WTC11 (cell line): ENCODE results near the gene THOP1. TPM values are rescaled to one million over a fixed set of nuclear protein-coding genes. Genes with fewer than 3 reads are reported as not detected.
A peak's percentile ranks its signal among the peaks of the same experiment; 100 is the strongest.

Experiments
- AR ChIP-seq: fragments of 250-450 bp; sonication (Bioruptor Pico); IDR thresholded peaks from 2 replicates; pipeline ENCODE4 v1.9.0; 2021; ENCODE audit warnings: mild to moderate bottlenecking
- CBFB ChIP-seq: sonication (generic); formaldehyde crosslinking; IDR thresholded peaks from 2 replicates; pipeline ENCODE4 v1.8.1; 2022; ENCODE audit warnings: mild to moderate bottlenecking, low read depth, missing genetic modification reagents
- CREB1 ChIP-seq: sonication (generic); formaldehyde crosslinking; IDR thresholded peaks from 2 replicates; pipeline ENCODE4 v1.8.0; 2023; ENCODE audit warnings: mild to moderate bottlenecking, missing genetic modification reagents
- ERG ChIP-seq: fragments of 250-450 bp; sonication (Bioruptor Pico); IDR thresholded peaks from 2 replicates; pipeline ENCODE4 v1.8.0; 2021; ENCODE audit warnings: mild to moderate bottlenecking
- ESRRA ChIP-seq: sonication (generic); formaldehyde crosslinking; IDR thresholded peaks from 2 replicates; pipeline ENCODE4 v1.8.1; 2022; ENCODE audit warnings: mild to moderate bottlenecking, missing genetic modification reagents, borderline replicate concordance
- ETV6 ChIP-seq: sonication (generic); formaldehyde crosslinking; IDR thresholded peaks from 2 replicates; pipeline ENCODE4 v1.8.1; 2022; ENCODE audit warnings: mild to moderate bottlenecking, missing genetic modification reagents
- FOXJ3 ChIP-seq: sonication (generic); formaldehyde crosslinking; IDR thresholded peaks from 2 replicates; pipeline ENCODE4 v1.9.0; 2021; ENCODE audit warnings: missing genetic modification reagents, mild to moderate bottlenecking, borderline replicate concordance
- FOXP1 ChIP-seq: sonication (generic); formaldehyde crosslinking; IDR thresholded peaks from 2 replicates; pipeline ENCODE4 v1.8.0; 2022; ENCODE audit warnings: missing genetic modification reagents, mild to moderate bottlenecking, moderate library complexity, borderline replicate concordance
- NFATC4 ChIP-seq: fragments of 250-450 bp; sonication (Bioruptor Pico); IDR thresholded peaks from 2 replicates; pipeline ENCODE4 v1.9.0; 2021; ENCODE audit warnings: mild to moderate bottlenecking
- NFE2L1 ChIP-seq: sonication (generic); formaldehyde crosslinking; IDR thresholded peaks from 2 replicates; pipeline ENCODE4 v1.8.1; 2023; ENCODE audit warnings: missing genetic modification reagents
- NR3C1 ChIP-seq: sonication (generic); formaldehyde crosslinking; conservative IDR thresholded peaks from 2 replicates; pipeline ENCODE4 v1.8.1; 2023; ENCODE audit warnings: low read depth, mild to moderate bottlenecking, missing genetic modification reagents
- PRDM15 ChIP-seq: sonication (generic); formaldehyde crosslinking; IDR thresholded peaks from 2 replicates; pipeline ENCODE4 v1.8.0; 2022; ENCODE audit warnings: missing genetic modification reagents
- PRRX2 ChIP-seq: fragments of 250-450 bp; sonication (Bioruptor Pico); IDR thresholded peaks from 2 replicates; pipeline ENCODE4 v1.8.0; 2021; ENCODE audit warnings: mild to moderate bottlenecking
- RELA ChIP-seq: sonication (generic); formaldehyde crosslinking; IDR thresholded peaks from 2 replicates; pipeline ENCODE4 v1.8.1; 2022; ENCODE audit warnings: missing genetic modification reagents, mild to moderate bottlenecking, borderline replicate concordance
- SMAD4 ChIP-seq: sonication (generic); formaldehyde crosslinking; IDR thresholded peaks from 2 replicates; pipeline ENCODE4 v1.8.0; 2022; ENCODE audit warnings: mild to moderate bottlenecking, missing genetic modification reagents
- SOX15 ChIP-seq: fragments of 250-450 bp; sonication (Bioruptor Pico); IDR thresholded peaks from 2 replicates; pipeline ENCODE4 v1.9.0; 2021; ENCODE audit warnings: mild to moderate bottlenecking
- TEAD1 ChIP-seq: sonication (generic); formaldehyde crosslinking; IDR thresholded peaks from 2 replicates; pipeline ENCODE4 v1.8.0; 2022; ENCODE audit warnings: mild to moderate bottlenecking, missing genetic modification reagents
- TP53 ChIP-seq: sonication (generic); formaldehyde crosslinking; IDR thresholded peaks from 2 replicates; pipeline ENCODE4 v1.8.1; 2023; ENCODE audit warnings: mild to moderate bottlenecking, missing genetic modification reagents
- ZNF232 ChIP-seq: sonication (generic); formaldehyde crosslinking; IDR thresholded peaks from 2 replicates; pipeline ENCODE4 v1.8.0; 2022; ENCODE audit warnings: mild to moderate bottlenecking, missing genetic modification reagents
- ZNF396 ChIP-seq: fragments of 250-450 bp; sonication (Bioruptor Pico); IDR thresholded peaks from 2 replicates; pipeline ENCODE4 v1.8.0; 2021; ENCODE audit warnings: mild to moderate bottlenecking, moderate library complexity, borderline replicate concordance
- ZNF416 ChIP-seq: fragments of 250-450 bp; sonication (Bioruptor Pico); IDR thresholded peaks from 2 replicates; pipeline ENCODE4 v1.9.0; 2021; ENCODE audit warnings: mild to moderate bottlenecking, inconsistent platforms
- ZNF423 ChIP-seq: fragments of 250-450 bp; sonication (Bioruptor Pico); IDR thresholded peaks from 2 replicates; pipeline ENCODE4 v2.1.2; 2022; ENCODE audit warnings: mild to moderate bottlenecking, moderate library complexity
- total RNA-seq: library from RNA; stranded (reverse); gene quantifications from 3 replicates; pipeline ENCODE4 v1.2.3, GENCODE V29; 2021
- TF ChIP-seq, protein P1 (sequence below): sonication (generic); formaldehyde crosslinking; IDR thresholded peaks from 2 replicates; pipeline ENCODE4 v1.8.1; 2023; ENCODE audit warnings: mild to moderate bottlenecking, missing genetic modification reagents, borderline replicate concordance
- TF ChIP-seq, protein P2 (sequence below): sonication (generic); formaldehyde crosslinking; IDR thresholded peaks from 2 replicates; pipeline ENCODE4 v1.8.0; 2022; ENCODE audit warnings: mild to moderate bottlenecking, missing genetic modification reagents
- TF ChIP-seq, protein P3 (sequence below): sonication (generic); formaldehyde crosslinking; IDR thresholded peaks from 2 replicates; pipeline ENCODE4 v1.8.0; 2022; ENCODE audit warnings: mild to moderate bottlenecking, missing genetic modification reagents
- TF ChIP-seq, protein P4 (sequence below): sonication (generic); formaldehyde crosslinking; conservative IDR thresholded peaks from 2 replicates; pipeline ENCODE4 v1.8.1; 2022; ENCODE audit warnings: mild to moderate bottlenecking, missing genetic modification reagents

The THOP1 gene
- total RNA-seq, 1 experiment from 2014 or later = 181 TPM

DNA sequence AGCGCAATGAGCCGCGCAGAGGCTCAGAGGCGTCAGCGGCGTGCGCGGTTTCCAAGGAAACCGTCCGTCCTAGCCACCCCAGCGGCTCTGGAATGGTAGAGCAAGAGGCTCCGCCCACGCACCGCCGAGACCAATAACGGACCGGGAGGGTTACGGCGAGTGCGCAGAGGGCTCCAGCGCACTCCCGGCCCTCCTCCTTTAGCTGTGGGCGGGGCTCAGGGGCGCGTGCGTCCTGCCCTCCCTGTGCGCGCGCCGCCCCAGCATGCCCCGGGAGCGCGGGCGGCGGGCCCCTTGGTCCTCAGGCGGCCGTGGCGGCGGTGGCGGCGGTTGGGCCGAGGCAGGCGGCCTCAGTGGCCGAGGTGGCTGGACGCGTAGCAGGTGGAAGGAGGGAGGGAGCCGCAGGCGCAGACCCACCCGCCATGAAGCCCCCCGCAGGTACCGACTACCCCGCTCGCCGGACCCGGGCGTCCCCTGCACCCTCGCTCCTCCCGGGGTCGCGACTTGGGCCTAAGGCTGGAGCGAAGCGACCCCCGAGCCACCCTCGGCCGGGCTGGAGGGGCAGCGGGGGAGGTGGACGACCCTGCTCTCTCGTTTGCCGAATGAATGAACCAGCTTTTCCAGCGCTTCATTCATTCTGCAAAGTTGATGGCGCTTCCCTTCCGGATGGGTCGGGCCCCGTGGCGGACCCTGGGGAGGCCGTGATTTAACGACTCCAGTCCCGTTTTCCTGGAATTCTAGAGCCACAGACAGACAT is at the start of gene THOP1 (continued):
- TF ChIP-seq ZNF232 (CRISPR knock-in tag) (no peak), ESRRA (CRISPR knock-in tag) (peak; percentile 48; the same call in 1 of the 2 replicates), FOXJ3 (CRISPR knock-in tag) (no peak), ZNF423 (no peak), RELA (no peak), SOX15 (CRISPR knock-in tag) (no peak), NFATC4 (CRISPR knock-in tag) (no peak), CREB1 (no peak), ETV6 (no peak), FOXP1 (CRISPR knock-in tag) (peak; percentile 78; the same call in 1 of the 2 replicates), PRRX2 (CRISPR knock-in tag) (no peak), ZNF416 (CRISPR knock-in tag) (no peak), ERG (CRISPR knock-in tag) (no peak), NFE2L1 (CRISPR knock-in tag) (peak; percentile 48; the same call in 1 of the 2 replicates), PRDM15 (no peak), TEAD1 (no peak), ZNF396 (CRISPR knock-in tag) (no peak), SMAD4 (no peak), TP53 (CRISPR knock-in tag) (no peak), CBFB (CRISPR knock-in tag) (no peak), AR (no peak), NR3C1 (CRISPR knock-in tag) (no peak)
- TF ChIP-seq, protein P1, sequence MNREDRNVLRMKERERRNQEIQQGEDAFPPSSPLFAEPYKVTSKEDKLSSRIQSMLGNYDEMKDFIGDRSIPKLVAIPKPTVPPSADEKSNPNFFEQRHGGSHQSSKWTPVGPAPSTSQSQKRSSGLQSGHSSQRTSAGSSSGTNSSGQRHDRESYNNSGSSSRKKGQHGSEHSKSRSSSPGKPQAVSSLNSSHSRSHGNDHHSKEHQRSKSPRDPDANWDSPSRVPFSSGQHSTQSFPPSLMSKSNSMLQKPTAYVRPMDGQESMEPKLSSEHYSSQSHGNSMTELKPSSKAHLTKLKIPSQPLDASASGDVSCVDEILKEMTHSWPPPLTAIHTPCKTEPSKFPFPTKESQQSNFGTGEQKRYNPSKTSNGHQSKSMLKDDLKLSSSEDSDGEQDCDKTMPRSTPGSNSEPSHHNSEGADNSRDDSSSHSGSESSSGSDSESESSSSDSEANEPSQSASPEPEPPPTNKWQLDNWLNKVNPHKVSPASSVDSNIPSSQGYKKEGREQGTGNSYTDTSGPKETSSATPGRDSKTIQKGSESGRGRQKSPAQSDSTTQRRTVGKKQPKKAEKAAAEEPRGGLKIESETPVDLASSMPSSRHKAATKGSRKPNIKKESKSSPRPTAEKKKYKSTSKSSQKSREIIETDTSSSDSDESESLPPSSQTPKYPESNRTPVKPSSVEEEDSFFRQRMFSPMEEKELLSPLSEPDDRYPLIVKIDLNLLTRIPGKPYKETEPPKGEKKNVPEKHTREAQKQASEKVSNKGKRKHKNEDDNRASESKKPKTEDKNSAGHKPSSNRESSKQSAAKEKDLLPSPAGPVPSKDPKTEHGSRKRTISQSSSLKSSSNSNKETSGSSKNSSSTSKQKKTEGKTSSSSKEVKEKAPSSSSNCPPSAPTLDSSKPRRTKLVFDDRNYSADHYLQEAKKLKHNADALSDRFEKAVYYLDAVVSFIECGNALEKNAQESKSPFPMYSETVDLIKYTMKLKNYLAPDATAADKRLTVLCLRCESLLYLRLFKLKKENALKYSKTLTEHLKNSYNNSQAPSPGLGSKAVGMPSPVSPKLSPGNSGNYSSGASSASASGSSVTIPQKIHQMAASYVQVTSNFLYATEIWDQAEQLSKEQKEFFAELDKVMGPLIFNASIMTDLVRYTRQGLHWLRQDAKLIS (CRISPR knock-in tag) = no peak
- TF ChIP-seq, protein P2, sequence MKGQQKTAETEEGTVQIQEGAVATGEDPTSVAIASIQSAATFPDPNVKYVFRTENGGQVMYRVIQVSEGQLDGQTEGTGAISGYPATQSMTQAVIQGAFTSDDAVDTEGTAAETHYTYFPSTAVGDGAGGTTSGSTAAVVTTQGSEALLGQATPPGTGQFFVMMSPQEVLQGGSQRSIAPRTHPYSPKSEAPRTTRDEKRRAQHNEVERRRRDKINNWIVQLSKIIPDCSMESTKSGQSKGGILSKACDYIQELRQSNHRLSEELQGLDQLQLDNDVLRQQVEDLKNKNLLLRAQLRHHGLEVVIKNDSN (CRISPR knock-in tag) = no peak
- TF ChIP-seq, protein P3, sequence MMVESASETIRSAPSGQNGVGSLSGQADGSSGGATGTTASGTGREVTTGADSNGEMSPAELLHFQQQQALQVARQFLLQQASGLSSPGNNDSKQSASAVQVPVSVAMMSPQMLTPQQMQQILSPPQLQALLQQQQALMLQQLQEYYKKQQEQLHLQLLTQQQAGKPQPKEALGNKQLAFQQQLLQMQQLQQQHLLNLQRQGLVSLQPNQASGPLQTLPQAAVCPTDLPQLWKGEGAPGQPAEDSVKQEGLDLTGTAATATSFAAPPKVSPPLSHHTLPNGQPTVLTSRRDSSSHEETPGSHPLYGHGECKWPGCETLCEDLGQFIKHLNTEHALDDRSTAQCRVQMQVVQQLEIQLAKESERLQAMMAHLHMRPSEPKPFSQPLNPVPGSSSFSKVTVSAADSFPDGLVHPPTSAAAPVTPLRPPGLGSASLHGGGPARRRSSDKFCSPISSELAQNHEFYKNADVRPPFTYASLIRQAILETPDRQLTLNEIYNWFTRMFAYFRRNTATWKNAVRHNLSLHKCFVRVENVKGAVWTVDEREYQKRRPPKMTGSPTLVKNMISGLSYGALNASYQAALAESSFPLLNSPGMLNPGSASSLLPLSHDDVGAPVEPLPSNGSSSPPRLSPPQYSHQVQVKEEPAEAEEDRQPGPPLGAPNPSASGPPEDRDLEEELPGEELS (CRISPR knock-in tag) = no peak
- TF ChIP-seq, protein P4, sequence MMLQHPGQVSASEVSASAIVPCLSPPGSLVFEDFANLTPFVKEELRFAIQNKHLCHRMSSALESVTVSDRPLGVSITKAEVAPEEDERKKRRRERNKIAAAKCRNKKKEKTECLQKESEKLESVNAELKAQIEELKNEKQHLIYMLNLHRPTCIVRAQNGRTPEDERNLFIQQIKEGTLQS (CRISPR knock-in tag) = no peak
